Left kidney (tissue), 8 donors: ENCODE measurements around the gene ADI1. TPM values are rescaled to one million over a fixed set of nuclear protein-coding genes. Genes with fewer than 3 reads are reported as not detected.
A peak's percentile ranks its signal among the peaks of the same experiment; 100 is the strongest.

Experiments used
- DNase-seq: peaks from one replicate; pipeline ENCODE4 v3.0.0-alpha.2; 2013
- long read RNA-seq, 8 donors: transcript quantifications; one replicate each; lab custom pipeline, GENCODE V29; 2026
- polyA plus RNA-seq: library from polyadenylated mRNA; unstranded; fragments of 120-200 nt; gene quantifications from one replicate; pipeline ENCODE4 v1.2.1, GENCODE V29; 2013; ENCODE audit not compliant: insufficient read length

The ADI1 gene, protein sequence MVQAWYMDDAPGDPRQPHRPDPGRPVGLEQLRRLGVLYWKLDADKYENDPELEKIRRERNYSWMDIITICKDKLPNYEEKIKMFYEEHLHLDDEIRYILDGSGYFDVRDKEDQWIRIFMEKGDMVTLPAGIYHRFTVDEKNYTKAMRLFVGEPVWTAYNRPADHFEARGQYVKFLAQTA
- polyA plus RNA-seq: 72.0 TPM
- long read RNA-seq, donor 1, transcript ADI1-201 (4 exons, 2,391 nt): major isoform, 71 of 72 reads
- long read RNA-seq, donor 1, partial matches to known transcripts: 0 of 72 reads
- long read RNA-seq, donor 1, other reads (novel, unspliced or antisense): 0 of 72 reads
- long read RNA-seq, donor 2, transcript ADI1-201 (4 exons, 2,391 nt): major isoform, 60 of 60 reads
- long read RNA-seq, donor 2, partial matches to known transcripts: 0 of 60 reads
- long read RNA-seq, donor 2, other reads (novel, unspliced or antisense): 0 of 60 reads
- long read RNA-seq, donor 3, transcript ADI1-201 (4 exons, 2,391 nt): major isoform, 38 of 38 reads
- long read RNA-seq, donor 3, partial matches to known transcripts: 0 of 38 reads
- long read RNA-seq, donor 3, other reads (novel, unspliced or antisense): 0 of 38 reads
- long read RNA-seq, donor 4, partial matches to known transcripts: 0 of 1 reads
- long read RNA-seq, donor 4, other reads (novel, unspliced or antisense): 0 of 1 reads
- long read RNA-seq, donor 5, transcript ADI1-201 (4 exons, 2,391 nt): major isoform, 92 of 94 reads
- long read RNA-seq, donor 5, partial matches to known transcripts: 0 of 94 reads
- long read RNA-seq, donor 5, other reads (novel, unspliced or antisense): 0 of 94 reads
- long read RNA-seq, donor 6, transcript ADI1-201 (4 exons, 2,391 nt): major isoform, 54 of 54 reads
- long read RNA-seq, donor 6, partial matches to known transcripts: 0 of 54 reads
- long read RNA-seq, donor 6, other reads (novel, unspliced or antisense): 0 of 54 reads
- long read RNA-seq, donor 7, transcript ADI1-201 (4 exons, 2,391 nt): major isoform, 86 of 93 reads
- long read RNA-seq, donor 7, partial matches to known transcripts: 5 of 93 reads
- long read RNA-seq, donor 7, other reads (novel, unspliced or antisense): 0 of 93 reads
- long read RNA-seq, donor 8, transcript ADI1-201 (4 exons, 2,391 nt): major isoform, 25 of 25 reads
- long read RNA-seq, donor 8, partial matches to known transcripts: 0 of 25 reads
- long read RNA-seq, donor 8, other reads (novel, unspliced or antisense): 0 of 25 reads

DNA sequence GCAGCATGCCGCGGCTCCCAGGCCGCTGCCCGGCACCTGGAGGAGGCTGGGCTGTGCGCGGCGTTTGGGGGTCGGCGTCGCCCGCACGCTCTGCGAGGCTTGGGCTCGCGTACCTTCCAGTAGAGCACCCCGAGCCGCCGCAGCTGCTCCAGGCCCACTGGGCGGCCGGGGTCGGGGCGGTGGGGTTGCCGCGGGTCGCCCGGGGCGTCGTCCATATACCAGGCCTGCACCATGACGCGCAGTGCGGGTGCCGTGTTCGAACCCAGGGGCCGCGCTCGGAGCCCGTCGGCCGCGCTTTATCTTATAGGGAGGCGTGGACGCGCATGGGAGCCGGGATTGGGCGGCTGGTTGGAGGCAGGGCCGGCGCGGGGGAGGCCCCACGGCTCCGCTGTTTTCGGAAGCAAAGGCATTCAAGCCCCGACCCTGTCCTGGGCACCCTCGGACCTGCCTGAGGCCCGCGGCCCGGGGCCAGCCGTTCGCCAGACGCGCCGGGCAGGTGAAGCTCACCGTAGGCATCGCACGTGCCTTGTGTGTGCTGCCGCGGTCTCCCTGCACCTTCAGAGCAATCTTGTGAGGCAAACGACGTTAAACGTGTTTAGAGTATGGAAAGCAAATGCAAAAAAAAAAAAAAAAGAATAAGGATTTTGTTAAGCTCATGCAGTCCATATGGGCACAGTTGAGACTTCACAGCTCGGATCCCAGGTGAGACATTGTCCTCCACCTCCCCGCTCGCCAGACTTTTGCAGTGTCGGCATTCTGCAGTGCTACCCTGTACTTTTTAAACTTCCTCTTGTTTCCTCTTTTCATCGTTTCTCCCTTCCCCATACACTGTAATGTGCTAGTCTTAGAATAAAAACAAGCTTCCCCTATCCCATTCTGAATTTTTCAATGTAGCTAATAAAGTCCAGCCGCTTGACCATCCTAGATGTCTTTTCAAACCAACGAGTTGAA is at the start of gene ADI1:
Gene ADI1, minus strand, starts transcription at position 277 of the 951 bp plus-strand sequence. Its CDS starts 44 bp downstream, at position 233.
- peak; percentile 72 for DNase-seq

DNA sequence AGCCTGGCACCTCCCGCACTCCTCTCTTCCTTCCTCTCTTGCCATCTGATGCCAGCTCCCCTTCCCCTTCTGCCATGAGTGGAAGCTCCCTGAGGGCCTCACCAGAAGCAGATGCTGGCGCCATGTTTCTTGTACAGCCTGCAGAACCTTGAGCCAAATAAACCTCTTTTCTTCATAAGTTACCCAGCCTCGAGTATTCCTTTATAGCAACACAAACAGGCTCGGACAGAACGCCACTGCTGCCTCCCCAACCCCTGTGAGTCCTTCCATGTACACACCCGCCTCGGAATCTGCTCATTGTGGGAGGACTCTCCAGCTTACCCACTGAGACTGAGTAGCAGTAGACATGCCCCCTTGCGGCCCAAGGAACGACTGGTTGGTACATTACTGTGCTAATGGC is 47.5 kb upstream of the ADI1 start:
- no peak for DNase-seq

DNA sequence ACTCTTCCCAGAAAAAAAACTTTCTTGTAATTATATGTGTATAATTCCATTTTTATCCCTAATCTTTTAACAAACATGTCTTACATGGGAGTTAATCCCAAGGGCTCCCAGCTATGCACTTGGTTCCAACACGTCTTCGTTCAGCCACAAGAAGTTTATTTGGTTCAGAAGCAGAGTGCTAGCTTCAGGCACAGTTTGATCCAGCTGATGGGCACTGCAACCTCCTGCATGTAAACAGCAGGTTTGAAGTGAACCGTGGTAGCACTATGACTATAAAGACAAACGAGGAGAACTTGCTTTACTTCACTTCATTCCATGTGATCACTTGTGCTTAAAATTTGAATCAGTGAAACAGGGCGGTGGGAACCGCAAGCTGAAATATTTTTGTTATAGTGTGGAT is 45.8 kb upstream of the ADI1 start:
- DNase-seq: no peak

DNA sequence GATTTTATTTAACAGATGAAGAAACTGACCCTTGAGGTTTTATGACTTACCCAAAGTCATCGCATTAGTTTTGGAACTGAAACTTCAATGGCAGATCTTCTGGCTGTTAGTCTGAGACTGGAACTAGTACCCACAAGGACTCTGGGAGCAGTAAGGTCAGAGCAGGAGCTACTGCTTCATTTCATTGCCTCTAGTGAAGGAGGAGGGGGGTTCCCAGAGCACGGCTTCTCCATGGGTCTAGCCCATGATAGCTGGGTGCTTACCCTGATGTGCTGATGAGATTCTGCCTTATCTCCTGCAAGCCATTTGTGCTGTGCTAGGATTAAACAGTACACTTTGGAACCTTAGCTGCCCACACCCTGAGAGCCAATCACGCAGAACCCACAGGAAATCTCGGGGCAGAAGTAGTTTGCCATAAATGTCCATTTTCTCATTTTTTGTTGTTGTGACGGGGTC is 44.2 kb upstream of the ADI1 start:
- DNase-seq: no peak

DNA sequence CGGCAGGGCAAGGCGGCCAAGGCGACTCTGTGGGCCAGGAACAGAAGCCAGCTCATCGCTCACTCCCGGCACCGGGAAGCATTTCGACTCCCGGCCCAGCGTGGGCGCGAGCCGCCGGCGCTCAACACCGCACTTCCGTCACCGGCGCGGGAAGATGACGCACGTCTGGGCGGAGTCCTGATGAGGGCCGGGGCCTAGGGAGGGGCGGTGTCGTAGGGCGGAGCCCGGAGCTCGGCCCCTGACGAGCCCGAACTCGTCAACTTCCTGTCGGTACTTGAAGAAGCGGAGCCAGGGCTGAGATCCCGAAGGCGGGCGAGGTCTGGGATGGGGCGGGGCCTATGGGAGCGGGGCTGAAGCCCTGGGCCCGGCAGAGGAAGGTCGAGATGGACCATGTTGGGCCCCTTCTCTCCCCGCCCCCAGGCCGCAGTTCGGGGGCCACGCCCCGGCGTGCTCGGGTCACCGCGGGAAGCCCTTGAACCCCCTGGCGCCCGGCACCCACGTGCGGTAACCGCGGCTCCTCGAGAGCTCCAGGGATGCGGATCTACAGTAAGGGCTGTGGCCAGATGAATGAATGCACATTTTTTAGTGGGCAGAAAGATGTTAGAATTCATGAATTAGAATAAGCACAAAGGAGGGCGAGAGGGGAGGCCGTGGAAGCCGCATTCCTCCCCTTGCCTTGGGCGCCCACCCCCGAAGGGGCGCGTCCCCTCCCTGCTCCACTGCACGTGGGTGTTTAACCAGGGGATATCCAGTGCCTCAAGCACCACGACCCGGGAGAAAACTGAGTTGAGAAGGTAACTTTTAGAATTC is 39.1 kb upstream of the ADI1 start, which contains the start of gene RNASEH1:
Gene RNASEH1, minus strand, starts transcription at position 129 of the 810 bp plus-strand sequence. Its CDS starts 73 bp downstream, at position 56.
- peak; percentile 97 for DNase-seq

DNA sequence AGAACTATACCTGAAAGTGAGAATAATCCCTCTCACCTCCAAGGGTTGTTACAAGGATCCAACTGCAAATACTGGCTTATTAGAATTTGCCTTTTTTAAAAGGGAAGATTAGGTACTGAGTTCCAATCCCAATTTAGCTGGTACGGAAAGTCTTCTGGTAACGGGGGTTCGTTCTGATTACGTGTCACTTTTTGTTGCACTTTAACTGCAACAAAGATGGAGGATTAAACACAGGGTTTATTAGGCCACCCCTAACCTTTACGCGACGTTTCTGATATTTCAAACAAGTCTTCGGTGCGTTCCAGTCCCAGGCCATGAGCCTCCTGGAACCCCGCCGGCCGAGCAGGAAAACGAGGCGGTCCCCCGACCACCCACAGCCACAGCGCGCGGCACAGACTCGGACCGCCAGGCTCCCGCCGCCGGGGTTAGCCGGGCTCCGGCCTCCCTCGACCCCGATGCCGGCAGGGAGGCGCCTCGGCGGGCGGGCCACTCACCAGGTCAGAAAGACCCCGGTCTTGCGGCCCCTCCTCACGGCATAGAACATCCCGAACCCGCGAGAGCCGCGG is 38.4 kb upstream of the ADI1 start:
- DNase-seq: no peak

DNA sequence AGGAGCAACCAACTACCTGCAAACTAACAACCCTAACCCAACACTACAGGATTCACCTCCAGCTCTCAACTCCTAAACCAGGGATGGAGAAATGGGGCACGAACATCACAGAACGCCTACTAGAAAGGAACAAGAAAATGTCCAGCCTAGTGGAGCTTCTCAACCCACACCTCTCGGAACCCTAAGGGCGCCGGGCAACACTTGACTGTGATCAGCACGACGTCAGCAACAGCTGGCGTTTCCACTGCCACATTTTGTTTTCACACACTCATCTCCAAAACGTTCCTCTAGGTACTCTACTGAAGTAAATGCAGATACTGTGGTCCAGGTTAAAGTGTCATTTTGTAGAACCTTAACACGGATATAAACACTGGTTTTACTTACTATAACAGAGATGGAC is 34.6 kb upstream of the ADI1 start:
- DNase-seq: no peak

DNA sequence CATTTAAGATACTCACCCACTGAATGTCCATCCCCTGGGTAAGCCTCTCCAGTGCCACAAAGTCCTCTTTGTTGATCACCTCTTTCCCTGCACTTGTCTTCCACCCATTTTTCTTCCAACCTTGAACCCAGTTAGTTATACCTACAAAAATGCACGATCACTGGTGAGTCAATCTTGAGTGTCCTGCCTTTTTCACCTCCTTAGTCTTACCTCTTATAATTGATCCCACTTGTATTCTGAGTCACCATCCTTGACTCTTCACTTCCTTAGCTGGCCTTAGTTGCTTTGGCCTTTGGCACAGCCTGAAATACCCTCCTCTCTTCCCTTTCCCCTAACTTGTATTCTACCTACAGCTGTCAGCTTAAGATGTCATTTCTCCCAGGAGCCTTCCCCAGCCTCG is 28.6 kb upstream of the ADI1 start:
- no peak for DNase-seq

DNA sequence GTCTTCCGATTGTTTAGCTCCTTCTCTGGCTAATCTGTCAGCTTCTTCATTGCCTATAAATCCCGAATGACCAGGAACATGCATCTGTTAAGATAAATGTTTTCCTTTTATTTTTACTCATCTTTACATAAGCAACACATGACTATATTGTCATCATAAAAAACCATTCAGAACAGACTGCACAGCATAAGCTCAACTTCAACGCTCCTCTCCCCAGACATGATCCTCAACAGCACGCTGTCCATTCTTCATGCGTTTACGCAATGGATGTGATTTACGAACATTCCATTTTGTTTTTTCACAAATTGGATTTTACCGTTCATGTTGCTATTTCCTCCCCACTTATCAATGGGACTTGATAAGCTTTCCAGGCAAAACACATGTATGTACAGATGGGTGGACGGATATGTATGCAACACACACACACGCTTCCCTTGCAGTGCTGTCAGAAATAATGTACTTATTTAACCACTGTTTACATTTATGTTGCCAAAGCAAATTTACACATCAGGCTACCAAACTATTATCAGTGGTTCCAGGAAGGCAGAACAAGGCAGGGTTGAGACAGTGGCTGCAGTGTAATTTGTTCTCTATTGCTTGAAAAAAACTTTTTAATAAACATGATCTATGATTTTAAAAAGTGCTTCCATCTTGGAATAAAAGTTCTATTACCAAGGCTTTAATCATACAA is 26.6 kb upstream of the ADI1 start:
- DNase-seq: no peak

DNA sequence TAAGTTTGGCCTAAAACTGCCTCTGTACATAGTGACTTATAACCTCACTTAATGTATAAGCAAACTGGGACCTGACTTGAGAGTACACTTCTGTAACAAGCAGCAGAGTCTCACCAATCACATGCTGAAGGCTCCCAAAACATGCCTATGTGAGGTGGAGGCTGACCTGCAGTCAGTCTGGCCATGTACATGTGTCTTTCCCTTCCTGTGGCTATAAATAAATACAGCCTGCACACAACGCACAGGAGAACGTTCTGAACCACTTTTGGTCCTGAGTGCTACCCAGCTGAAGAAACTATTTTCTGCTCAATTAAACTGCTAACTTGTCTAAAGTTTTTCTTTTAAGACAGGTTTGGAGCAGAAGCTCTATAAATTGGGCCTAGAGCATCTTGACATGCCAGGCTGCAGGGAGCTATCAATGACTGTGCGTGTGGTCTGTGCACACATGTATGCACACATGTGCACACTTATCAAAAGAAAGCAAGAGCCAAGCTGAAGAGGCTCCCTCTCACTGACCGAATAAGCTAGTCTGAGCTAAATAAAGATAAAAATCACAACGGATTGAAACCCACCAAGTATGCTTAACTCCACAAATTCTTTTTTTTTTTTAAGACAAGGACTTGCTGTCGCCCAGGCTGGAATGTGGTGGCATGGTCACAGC is 23.8 kb upstream of the ADI1 start:
- DNase-seq: no peak

DNA sequence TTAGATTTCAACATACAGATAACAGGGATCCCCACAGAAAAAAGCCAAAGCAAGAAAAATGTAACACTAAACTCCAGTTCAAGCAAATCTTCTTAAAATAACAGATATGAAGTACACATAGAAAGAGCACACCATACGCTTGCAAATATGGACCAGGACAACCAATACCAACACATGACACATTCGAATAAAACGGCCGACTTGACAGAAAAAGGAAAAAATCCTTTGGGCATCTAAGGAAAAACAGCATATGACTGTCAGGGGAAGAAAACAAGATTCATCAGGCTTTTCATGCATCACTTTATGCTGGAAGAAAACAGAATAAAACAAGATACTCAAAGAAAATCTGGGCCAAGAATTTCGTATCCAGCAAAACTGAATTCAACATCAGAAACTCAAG is 22.8 kb upstream of the ADI1 start:
- no peak for DNase-seq

DNA sequence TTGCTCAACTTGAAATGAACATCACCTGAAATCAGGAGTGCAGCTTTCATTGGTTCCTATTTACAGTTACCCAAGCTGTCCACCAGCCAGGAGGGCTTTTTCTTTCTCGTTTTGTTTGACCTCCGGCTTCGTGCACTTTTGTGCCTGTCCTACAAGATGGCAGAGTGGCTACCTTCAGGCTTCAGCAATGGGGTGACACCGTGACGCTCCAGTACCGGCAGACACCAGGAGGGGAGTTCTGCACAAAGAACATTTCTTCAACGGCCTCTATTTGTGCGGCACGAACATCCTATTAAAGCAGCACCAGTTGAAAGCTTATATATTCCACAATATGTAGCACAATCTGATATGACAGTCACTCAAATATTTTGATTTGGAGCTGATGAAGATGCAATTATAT is 20.5 kb upstream of the ADI1 start:
- no peak for DNase-seq

DNA sequence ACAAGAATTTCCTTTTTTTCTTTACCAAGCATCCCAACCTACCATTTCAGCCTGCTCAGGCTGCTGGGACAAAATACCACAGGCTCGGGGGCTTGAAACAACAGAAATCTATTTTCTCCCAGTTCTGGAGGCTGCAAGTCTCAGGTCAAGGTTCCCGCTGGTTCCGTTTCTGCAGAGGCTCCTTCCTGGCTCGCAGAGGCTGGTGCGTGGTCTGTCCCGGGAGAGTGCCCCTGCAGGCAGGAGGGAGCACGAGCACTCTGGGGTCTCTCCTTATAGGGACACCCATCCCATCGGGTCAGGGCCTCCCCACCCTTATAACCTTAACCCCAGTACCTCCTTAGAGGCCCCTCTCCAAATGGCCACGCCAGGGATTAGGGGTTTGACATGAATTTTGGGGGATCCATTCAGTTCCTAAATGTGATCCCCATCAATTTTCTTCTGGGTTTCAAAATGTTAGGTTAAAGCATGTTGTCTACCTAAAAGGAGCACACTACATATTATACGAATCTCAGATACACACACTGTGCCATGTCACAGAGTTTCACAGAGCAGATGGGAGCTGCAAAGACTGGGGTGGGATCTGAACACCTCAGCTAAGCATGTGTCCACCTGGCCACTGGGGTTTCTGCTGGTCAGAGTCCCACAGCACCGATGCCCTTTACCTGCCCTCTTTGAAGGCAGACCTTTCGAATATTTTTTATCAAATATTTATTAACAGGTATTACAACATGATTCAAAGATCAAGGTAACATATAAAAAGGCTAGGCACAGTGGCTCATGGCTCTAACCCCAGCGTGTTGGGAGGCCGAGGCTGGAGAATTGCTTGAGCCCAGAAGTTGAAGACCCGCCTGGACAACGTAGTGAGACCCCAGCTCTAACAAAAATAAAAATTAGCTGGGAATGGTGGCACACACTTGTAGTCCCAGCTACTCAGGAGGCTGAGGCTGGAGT is 17.6 kb upstream of the ADI1 start:
- DNase-seq: no peak

DNA sequence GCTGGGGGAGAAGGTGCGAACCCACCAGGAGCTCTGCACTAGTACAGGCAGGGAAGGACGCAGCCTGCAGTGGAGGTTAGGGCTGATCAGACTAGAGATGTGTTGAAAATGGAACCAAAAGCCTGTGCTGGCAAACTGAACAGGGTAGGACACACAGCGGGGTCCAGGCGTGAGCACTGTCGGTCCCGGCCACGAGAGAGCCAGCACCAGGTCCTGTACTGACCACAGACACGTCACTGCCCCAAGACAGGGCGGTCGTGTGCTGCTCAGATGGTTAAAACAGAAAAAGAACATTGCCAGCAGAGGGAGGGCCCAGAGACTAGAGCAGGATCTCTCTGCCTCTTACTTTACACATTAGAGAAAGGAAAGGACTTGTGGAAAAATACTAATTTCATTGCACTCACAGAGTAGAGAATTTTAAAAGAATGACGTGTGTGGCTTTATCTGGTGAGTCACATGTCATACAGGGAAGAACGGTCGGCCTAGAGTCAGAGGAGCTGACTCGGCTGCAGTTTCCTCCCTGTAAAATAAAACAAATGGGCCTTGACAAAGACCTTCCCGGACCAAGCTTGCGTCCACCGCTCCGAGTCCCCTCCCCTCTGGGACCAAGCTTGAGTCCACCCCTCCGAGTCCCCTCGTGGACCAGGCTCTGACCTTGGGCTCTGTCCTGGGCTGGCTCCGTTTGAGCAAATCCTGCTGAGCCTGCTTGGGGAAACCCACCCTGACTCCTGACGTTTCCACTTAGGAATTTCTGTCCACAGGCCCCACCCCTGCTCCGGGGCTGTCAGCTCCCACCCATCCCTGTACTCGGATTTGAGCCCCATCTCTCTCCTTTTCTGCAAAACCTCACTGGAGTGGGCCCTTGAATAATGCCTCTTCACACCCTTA is 16.7 kb upstream of the ADI1 start:
- DNase-seq: peak; percentile 72

DNA sequence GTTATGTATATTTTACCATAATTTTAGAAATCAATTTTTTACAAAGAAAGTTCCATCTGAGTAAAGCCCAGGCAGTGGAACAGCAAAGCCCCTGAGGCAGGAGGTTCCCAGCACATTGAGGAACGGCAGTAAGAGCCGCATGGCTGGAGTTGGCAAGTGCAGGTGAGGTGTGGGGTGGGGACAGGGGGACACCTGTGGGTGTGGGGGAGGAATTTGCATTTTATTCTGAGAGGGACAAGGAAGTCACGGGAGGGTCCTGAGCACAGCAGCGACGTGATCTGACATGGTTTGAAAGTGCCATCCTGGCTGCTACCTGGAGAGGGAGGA is 16.1 kb upstream of the ADI1 start:
- DNase-seq: no peak

DNA sequence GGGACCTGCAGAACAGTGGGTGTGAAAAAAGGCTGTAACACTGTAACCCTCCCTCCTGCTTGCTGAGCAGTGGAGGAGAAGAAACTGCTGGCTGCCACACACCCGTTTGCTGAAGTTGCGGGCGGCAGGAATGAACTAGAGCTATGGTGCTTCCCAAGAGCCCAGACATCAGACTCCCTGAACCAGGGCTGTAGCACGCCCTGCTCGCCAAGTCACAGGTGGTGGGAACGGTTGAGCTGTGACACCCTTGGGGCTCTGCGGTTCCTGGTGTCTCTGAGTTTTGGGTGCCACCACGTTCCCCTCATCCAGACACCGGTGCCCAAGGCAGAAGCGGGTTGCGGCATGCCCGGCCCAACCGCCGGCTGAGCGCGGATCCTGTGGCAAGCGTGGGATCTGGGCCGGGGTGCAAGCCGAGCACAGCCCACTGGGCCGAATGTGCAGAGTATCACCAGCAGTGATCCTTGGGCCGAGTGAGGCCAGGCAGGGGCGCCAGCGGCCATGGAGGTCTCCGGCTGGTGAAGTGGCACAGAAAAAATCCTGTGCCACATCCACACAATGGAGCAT is 15.0 kb upstream of the ADI1 start:
- DNase-seq: no peak
